Epithelial cell of esophagus (primary cell): ENCODE results near the gene SDF2.
"Not testable (repeated sequence)": the region's sequence is repeated elsewhere in the genome, so short reads cannot be mapped to it uniquely, and the experiment has no call there.

Experiments
- DNase-seq: peaks from one replicate; pipeline ENCODE4 v3.0.0; 2010; ENCODE audit warnings: low read depth
- H3K4me3 ChIP-seq: 2 replicates; pipeline ENCODE4 v1.5.1; 2011; ENCODE audit warnings: mild to moderate bottlenecking, low read length, control low read depth
- TF ChIP-seq, protein P1 (sequence below): IDR thresholded peaks from 2 replicates; pipeline ENCODE4 v1.5.1; 2011; ENCODE audit warnings: low read depth, mild to moderate bottlenecking, low read length, control low read depth, inconsistent platforms; ENCODE audit not compliant: insufficient read depth; ENCODE audit errors: missing control alignments

SDF2 gene

DNA sequence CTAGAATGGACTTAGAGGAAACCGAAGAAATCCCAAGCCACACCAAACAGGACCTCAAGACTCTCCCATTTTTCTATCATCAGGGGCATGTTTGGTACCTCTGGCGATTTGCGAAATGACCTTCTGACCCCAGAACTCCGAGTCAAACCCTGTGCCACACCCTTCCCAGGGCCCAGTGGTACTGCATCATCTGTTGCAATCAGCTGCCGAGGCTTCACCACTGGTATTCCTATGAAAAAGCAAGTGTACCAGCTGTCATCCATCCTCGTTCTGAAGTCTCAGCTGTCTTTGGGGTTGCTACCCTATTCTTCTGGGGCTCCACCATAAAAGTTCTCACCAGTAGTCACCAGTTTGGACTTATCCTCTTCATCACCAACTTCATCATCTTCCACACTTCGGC is 45.4 kb downstream of the SDF2 start:
- no peak overlapping the region for H3K4me3 ChIP-seq
- no peak for DNase-seq
- TF ChIP-seq, protein P1, sequence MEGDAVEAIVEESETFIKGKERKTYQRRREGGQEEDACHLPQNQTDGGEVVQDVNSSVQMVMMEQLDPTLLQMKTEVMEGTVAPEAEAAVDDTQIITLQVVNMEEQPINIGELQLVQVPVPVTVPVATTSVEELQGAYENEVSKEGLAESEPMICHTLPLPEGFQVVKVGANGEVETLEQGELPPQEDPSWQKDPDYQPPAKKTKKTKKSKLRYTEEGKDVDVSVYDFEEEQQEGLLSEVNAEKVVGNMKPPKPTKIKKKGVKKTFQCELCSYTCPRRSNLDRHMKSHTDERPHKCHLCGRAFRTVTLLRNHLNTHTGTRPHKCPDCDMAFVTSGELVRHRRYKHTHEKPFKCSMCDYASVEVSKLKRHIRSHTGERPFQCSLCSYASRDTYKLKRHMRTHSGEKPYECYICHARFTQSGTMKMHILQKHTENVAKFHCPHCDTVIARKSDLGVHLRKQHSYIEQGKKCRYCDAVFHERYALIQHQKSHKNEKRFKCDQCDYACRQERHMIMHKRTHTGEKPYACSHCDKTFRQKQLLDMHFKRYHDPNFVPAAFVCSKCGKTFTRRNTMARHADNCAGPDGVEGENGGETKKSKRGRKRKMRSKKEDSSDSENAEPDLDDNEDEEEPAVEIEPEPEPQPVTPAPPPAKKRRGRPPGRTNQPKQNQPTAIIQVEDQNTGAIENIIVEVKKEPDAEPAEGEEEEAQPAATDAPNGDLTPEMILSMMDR: no peak

DNA sequence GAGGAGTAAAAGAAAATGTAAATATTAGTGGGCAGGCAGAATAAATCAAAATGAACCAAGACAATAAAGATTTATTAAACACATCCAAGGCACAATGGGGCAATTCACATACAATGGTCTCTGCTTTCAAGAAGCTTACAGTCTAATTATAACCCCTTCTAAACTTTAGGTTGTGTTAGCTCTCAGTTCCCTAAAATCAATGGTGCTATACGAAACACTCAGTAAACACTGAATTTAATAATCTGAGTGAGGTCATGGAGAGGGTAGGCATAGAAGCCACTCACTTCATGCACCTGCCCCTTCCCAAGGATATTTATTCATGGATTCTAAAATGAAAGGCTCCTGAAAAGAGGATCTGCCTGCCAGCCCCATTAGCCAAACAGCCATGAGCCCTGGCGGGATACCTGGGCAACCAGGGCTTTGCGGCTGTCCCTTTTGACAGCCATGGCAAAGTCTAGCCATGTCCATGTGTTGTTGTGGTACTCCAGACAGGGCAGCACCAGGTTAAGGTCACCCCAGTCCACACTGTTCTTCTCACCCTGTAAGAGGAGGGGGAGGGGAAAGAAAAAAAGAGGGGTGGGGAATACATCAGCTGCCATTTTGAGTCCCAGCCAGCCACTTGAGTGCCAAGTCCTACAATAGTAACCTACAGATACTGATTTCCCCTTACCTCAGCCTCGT is 46.3 kb downstream of the SDF2 start:
- no peak overlapping the region for H3K4me3 ChIP-seq
- no peak for DNase-seq
- TF ChIP-seq, protein P1: no peak

GRCh38 chr17:28613931-28614381 is 47.8 kb downstream of the SDF2 start, which contains the start of gene RSKR:
RSKR (minus strand) TSS chr17:28614185; CDS start chr17:28614161, 24 bp downstream.
- TF ChIP-seq, protein P1: no peak
- no peak for DNase-seq
- no peak within 1 kb of the TSS for H3K4me3 ChIP-seq

GRCh38 chr17:28612936-28613872 is 48.5 kb downstream of the SDF2 start:
- TF ChIP-seq, protein P1: peak; percentile 71
- H3K4me3 ChIP-seq: no peak overlapping the region

GRCh38 chr17:28612531-28612930 is 49.2 kb downstream of the SDF2 start:
- DNase-seq: no peak
- no peak overlapping the region for H3K4me3 ChIP-seq
- TF ChIP-seq, protein P1: no peak

More at GRCh38 chr17:28612936-28613872, 48.5 kb downstream of the SDF2 start:
- DNase-seq: peak; percentile 28

DNA sequence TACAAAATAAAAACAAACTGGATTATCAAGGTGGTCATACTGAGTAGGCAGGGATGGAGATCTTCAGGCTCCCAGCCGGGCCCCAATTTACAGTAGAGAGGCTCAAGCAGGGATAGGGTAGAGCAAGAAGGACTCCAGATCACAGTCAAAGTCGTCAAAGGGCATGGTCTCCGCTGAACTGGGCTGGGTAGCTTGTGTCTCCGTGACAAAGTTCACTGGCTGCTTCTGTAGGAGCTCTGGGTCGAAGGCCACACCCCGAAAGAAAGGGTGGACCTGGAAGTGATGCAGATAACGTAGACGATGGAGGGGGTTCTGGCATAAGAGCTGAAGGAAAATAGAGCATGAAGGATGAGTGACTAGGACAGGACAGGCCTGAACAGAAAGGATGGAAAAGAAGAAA is 51.3 kb downstream of the SDF2 start:
- no peak for DNase-seq
- no peak overlapping the region for H3K4me3 ChIP-seq
- TF ChIP-seq, protein P1: no peak

DNA sequence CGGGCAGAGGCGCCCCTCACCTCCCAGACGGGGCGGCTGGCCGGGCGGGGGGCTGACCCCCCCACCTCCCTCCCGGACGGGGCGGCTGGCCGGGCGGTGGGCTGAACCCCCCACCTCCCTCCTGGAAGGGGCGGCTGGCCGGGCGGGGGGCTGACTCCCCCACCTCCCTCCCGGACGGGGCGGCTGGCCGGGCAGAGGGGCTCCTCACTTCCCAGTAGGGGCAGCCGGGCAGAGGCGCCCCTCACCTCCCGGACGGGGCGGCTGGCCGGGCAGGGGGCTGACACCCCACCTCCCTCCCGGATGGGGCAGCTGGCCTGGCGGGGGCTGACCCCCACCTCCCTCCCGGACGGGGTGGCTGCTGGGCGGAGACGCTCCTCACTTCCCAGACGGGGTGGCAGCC is 57.7 kb downstream of the SDF2 start:
- H3K4me3 ChIP-seq, DNase-seq: not testable (repeated sequence)
